Germinal center (tissue), 1 donor: ENCODE data around the gene COBLL1.

Experiments used
- DNase-seq: peaks from one replicate; pipeline ENCODE4 v3.0.0; 2012; ENCODE audit warnings: mixed read lengths, low spot score

Gene COBLL1

GRCh38 chr2:164754157-164755093 lies 87.2 kb downstream of the COBLL1 start:
- DNase-seq: peak; percentile 44

GRCh38 chr2:164752956-164753355 lies 88.7 kb downstream of the COBLL1 start:
- DNase-seq: no peak

GRCh38 chr2:164747783-164748433 lies 93.7 kb downstream of the COBLL1 start:
- no peak for DNase-seq

DNA sequence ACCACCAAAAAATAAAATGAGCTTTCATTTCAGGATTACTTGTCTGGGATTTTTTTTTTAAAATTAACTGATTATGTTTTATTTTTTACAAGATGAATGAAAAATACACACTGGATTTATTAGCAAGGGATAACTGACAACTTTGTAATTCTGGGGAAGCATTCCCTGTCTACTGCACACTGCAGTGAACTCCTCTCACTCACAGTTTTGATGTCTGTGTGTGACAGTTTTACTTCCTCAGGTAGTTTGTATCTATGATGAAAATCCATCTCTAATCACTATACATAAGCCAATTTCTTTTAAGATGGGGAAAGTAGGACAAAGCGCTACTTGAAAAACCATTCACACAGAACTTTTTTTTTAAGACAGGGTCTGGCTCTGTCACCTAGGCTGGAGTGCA lies 94.5 kb downstream of the COBLL1 start:
- no peak for DNase-seq

DNA sequence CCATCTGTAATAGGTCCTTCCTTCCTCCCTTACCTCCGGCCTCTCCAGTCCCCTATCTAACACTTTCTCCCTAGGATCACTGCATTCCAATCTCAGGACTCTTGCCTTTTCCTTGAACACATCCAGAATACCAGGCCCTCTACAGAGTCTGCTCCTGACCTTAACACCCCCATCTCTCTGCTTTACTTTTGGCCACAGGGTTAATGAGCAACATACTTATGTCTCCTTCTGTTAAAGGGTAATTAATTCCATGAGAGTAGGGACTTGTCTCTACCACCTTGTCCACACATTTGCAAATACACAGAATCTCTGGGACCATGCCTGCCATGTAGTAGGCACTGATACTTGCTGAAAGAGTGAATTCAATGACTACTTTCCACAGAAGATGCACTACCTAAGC lies 94.9 kb downstream of the COBLL1 start:
- DNase-seq: no peak

GRCh38 chr2:164745012-164745797 lies 96.4 kb downstream of the COBLL1 start:
- no peak for DNase-seq

- DNase-seq: no peak
These were observed 98.8 kb downstream of the COBLL1 start for GRCh38 chr2:164742738-164743317.

DNA sequence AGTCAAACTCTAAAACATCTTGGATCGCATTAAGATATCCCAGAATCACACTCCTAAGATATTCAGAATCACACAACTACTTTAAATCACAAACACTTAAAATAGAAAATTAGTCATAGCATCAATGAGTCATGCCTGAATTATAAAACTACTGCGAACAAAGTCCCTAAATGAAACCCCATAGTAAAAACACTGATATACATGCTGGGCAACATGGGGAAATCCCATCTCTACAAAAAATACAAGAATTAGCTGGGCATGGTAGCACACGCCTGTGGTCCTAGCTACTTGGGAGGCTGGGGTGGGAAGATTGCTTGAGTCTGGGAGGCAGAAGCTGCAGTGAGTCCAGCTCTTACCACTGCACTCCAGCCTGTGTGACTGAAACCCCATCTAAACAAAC lies 101.7 kb downstream of the COBLL1 start:
- DNase-seq: no peak

GRCh38 chr2:164737612-164738081 lies 104.0 kb downstream of the COBLL1 start:
- DNase-seq: peak; percentile 70

DNA sequence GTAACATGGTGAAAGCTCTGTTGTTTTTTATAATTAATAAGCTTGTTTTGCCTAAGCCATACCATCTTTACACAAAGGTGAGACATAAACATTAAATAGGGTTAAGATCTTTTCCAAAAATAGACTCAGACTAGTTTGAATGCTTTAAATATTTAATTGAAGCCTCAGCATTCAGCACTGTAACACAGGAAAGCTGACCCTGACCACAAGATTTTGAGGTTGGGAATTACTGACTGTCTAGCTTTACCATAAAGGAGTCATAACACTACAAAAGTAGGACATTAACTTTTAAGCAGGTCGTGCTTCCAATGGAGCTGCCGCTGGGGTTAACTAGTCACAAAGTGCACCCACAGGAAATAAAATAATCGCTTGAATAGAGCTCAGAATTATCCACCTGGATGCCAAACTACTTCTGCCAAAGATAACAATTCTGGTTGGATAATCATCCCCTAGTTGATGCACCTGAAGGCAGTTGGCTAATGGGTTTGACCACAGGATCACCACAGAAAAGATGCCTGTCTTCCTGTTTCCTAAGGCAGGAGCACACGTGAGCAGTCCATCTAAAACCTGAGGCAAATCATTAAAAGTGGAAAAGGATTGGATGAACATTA lies 106.2 kb downstream of the COBLL1 start:
- no peak for DNase-seq

- no peak for DNase-seq
These were observed 107.4 kb downstream of the COBLL1 start for GRCh38 chr2:164734196-164734595.

- no peak for DNase-seq
These were observed 116.1 kb downstream of the COBLL1 start for GRCh38 chr2:164725542-164725941.

DNA sequence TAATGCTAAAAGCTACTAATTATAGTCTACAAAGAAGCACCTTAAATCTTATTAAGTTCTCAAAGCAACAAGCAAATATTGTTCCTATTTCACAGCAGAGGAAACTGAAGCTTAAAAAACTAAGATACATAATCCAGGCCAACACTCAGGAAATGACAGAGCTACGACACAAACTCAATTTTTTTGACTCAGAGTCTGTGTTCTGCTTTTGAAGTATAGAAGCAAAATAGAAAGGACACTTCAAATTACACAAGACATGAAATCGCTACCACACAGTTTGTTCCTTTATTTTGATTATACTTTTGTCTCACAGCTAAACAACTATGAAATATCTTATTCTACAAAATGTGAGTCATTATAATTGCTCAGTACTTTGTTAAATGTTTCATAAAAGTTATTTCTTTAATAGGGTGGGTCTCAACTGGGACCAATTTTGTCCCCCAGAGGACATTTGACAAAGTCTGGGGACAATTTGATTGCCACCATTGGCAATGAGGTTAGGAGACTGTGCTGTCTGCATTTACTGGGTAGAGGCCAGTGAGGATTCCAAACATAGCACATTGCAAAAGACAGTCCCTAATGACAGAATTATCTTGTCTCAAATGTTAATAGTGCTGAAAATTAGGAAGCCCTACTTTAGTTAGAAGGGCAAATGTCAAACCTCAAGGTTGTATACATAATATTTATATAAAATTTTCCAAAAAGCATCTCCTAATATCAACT lies 118.8 kb downstream of the COBLL1 start:
- DNase-seq: no peak

DNA sequence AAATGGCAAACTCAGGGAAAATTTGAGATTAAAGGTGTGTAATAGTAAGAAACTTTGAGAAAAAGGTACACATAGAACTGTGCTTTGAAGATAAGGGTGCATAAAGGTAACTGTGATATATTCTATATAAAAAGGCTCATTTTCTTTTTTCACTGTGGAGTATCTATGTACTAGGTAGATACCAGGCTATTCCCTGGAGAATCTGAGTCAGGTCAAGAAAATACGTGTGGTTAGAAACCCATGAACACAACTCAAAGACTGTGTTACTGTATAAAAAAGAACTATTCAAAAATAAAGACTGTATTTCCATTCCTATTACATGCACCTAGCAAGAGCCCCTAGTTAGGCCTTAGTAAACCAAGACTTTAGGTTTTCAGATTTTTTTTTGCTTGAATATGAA lies 120.2 kb downstream of the COBLL1 start:
- DNase-seq: no peak

DNA sequence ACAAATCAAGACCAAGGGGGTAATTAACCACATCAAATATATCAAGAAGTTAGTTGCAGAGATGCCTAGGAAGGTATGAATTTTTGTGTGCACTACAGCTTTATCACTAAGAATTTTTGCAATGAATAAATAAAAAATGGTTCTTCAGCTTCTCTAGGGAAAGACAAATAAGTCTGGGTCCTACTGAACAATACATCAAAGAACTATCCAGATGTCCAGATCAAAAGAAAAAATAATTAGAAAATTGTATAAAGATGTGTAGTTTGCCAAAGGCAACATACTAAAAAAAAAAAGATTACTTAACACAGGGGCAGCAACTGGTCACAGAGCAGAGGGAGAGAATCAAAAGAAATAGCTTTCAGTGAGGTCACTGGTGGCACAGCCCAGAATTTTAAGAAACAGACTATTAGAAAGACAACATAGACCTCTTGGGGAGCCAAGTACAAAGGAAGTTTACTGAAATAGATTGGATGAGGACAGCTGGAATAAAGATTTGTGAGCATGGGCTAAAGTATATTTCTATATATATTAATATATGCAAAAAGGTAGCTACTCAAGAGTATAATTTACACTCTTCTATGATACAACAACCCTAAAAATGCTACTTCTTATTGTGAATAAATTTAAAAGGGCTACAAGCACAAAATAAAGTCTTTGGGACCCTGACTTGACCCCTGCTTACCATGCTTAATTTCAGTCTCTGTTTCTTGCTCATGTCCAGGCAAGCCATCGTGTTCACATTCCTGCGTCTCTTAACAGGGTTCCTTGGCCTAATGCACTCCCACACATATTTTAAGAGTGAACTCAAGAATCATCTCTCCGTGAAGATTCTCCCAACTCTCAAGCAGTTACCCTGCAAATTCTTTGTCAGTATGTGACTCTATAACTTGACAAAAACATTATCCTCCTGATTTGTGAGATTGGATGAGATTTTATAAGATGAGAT lies 121.4 kb downstream of the COBLL1 start:
- no peak for DNase-seq

- DNase-seq: no peak
These were observed 124.4 kb downstream of the COBLL1 start for GRCh38 chr2:164717000-164717803.

GRCh38 chr2:164714471-164714870 lies 127.2 kb downstream of the COBLL1 start:
- no peak for DNase-seq

DNA sequence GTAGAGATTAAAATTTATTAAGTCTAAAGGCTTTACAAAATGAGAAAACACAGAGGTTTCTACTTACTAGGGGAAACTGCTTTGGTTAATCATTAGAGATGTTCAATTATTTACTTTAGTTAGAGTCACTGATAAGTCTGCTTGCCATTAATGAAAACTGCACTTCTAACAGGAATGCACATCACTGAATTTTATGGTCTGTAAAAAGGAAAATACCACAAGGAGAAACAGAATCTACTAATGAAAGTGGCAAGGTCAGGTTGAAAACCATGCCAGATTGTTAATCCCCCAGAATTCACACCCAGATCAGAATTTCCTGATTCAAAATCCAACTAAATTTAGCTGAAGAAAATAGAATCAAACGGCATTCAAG lies 129.9 kb downstream of the COBLL1 start:
- DNase-seq: no peak
